Raji (cell line): Measurements from ENCODE around the gene FAM174C.

Experiments used
- POLR2A ChIP-seq: IDR thresholded peaks from 2 replicates; pipeline ENCODE4 v1.6.1; 2011; ENCODE audit warnings: low read depth, low read length, control low read depth; ENCODE audit not compliant: insufficient read depth

FAM174C gene

GRCh38 chr19:1252821-1253513 is 22.4 kb upstream of the FAM174C start:
- TF ChIP-seq POLR2A: 0 out of 2 replicates have a peak, but pooled peaks have one; percentile 13

GRCh38 chr19:1253514-1254080 is 21.7 kb upstream of the FAM174C start:
- TF ChIP-seq POLR2A: no peak

- no peak for TF ChIP-seq POLR2A
Observed at GRCh38 chr19:1254081-1254527, 21.2 kb upstream of the FAM174C start.

- TF ChIP-seq POLR2A: no peak
Observed at GRCh38 chr19:1254530-1255185, 20.7 kb upstream of the FAM174C start.

- TF ChIP-seq POLR2A: no peak
Observed at GRCh38 chr19:1255186-1256161, 19.9 kb upstream of the FAM174C start.

- TF ChIP-seq POLR2A: no peak
Observed at GRCh38 chr19:1256646-1257474, 18.5 kb upstream of the FAM174C start.

GRCh38 chr19:1257475-1258162 is 17.7 kb upstream of the FAM174C start:
- no peak for TF ChIP-seq POLR2A

- TF ChIP-seq POLR2A: no peak
Observed at GRCh38 chr19:1258163-1258492, 17.2 kb upstream of the FAM174C start.

GRCh38 chr19:1258707-1259205 is 16.6 kb upstream of the FAM174C start:
- no peak for TF ChIP-seq POLR2A

GRCh38 chr19:1259206-1259875 is 16.0 kb upstream of the FAM174C start:
- TF ChIP-seq POLR2A: peak; percentile 68

- no peak; the same call in 1 of the 2 replicates for TF ChIP-seq POLR2A
Observed at GRCh38 chr19:1259876-1260748, 15.2 kb upstream of the FAM174C start.

- TF ChIP-seq POLR2A: peak; percentile 45; the same call in 1 of the 2 replicates
Observed at GRCh38 chr19:1260749-1261537, 14.4 kb upstream of the FAM174C start.

- TF ChIP-seq POLR2A: 0 out of 2 replicates have a peak, but pooled peaks have one; percentile 6
Observed at GRCh38 chr19:1261538-1261797, 13.9 kb upstream of the FAM174C start.
